H9 (cell line): Measurements from ENCODE around the gene KIR3DL2. TPM values are rescaled to one million over a fixed set of nuclear protein-coding genes. Genes with fewer than 3 reads are reported as not detected.
"Not testable (repeated sequence)": the region's sequence is repeated elsewhere in the genome, so short reads cannot be mapped to it uniquely, and the experiment has no call there.

ENCODE experiments used
- DNase-seq: peaks from one replicate; pipeline ENCODE4 v3.0.0-alpha.2; 2017
- H2AFZ ChIP-seq: one replicate; pipeline ENCODE4 v1.6.1; 2013; ENCODE audit warnings: mild to moderate bottlenecking, low read length, control low read depth, moderate library complexity
- H2AK5ac ChIP-seq: 2 replicates; pipeline ENCODE4 v1.6.1; 2013; ENCODE audit warnings: low read length, control low read depth, mixed read lengths; ENCODE audit not compliant: insufficient read length
- H2BK120ac ChIP-seq: one replicate; pipeline ENCODE4 v1.6.1; 2013; ENCODE audit warnings: low read depth, mild to moderate bottlenecking, low read length, control low read depth, inconsistent platforms; ENCODE audit not compliant: poor library complexity, severe bottlenecking
- H2BK12ac ChIP-seq: 2 replicates; pipeline ENCODE4 v1.6.1; 2013; ENCODE audit warnings: low read length, control low read depth, mixed read lengths, low read depth; ENCODE audit not compliant: insufficient read length
- H2BK15ac ChIP-seq: 2 replicates; pipeline ENCODE4 v1.6.1; 2013; ENCODE audit warnings: low read depth, low read length, control low read depth
- H2BK20ac ChIP-seq: one replicate; pipeline ENCODE4 v1.6.1; 2013; ENCODE audit warnings: low read depth, mild to moderate bottlenecking, low read length, control low read depth, inconsistent platforms; ENCODE audit not compliant: poor library complexity, severe bottlenecking
- H2BK5ac ChIP-seq: 2 replicates; pipeline ENCODE4 v1.6.1; 2013; ENCODE audit warnings: low read length, control low read depth, mixed read lengths; ENCODE audit not compliant: insufficient read length
- H3K14ac ChIP-seq: 2 replicates; pipeline ENCODE4 v1.6.1; 2013; ENCODE audit warnings: low read length, control low read depth; ENCODE audit not compliant: insufficient read depth
- H3K18ac ChIP-seq: 2 replicates; pipeline ENCODE4 v1.6.1; 2013; ENCODE audit warnings: low read depth, mild to moderate bottlenecking, mixed read lengths, low read length, control low read depth; ENCODE audit not compliant: insufficient read length
- H3K23ac ChIP-seq: 2 replicates; pipeline ENCODE4 v1.6.1; 2013; ENCODE audit warnings: low read length, control low read depth, mixed read lengths, low read depth; ENCODE audit not compliant: insufficient read length
- H3K23me2 ChIP-seq: 2 replicates; pipeline ENCODE4 v1.6.1; 2013; ENCODE audit warnings: low read depth, mild to moderate bottlenecking, mixed read lengths, low read length, control low read depth; ENCODE audit not compliant: insufficient read length, poor library complexity, severe bottlenecking
- H3K27ac ChIP-seq: 2 replicates; pipeline ENCODE4 v1.5.1; 2013; ENCODE audit warnings: low read length, control low read depth, mixed read lengths, low read depth; ENCODE audit not compliant: insufficient read length
- H3K27me3 ChIP-seq: 2 replicates; pipeline ENCODE4 v1.6.1; 2013; ENCODE audit warnings: low read length, control low read depth, inconsistent platforms; ENCODE audit not compliant: insufficient read depth
- H3K4ac ChIP-seq: 2 replicates; pipeline ENCODE4 v1.6.1; 2013; ENCODE audit warnings: low read depth, mild to moderate bottlenecking, control low read depth, inconsistent platforms, low read length, moderate library complexity
- H3K4me1 ChIP-seq: 2 replicates; pipeline ENCODE4 v1.6.1; 2013; ENCODE audit warnings: low read length, control low read depth, inconsistent platforms; ENCODE audit not compliant: insufficient read depth
- H3K4me2 ChIP-seq: 2 replicates; pipeline ENCODE4 v1.6.1; 2013; ENCODE audit warnings: low read length, control low read depth, mixed read lengths; ENCODE audit not compliant: insufficient read length, insufficient read depth
- H3K56ac ChIP-seq: 2 replicates; pipeline ENCODE4 v1.6.1; 2013; ENCODE audit warnings: low read depth, mild to moderate bottlenecking, mixed read lengths, low read length, control low read depth; ENCODE audit not compliant: insufficient read length
- H3K79me1 ChIP-seq: 2 replicates; pipeline ENCODE4 v1.6.1; 2013; ENCODE audit warnings: low read depth, mild to moderate bottlenecking, moderate library complexity, low read length, control low read depth, inconsistent platforms; ENCODE audit not compliant: insufficient read depth, poor library complexity, severe bottlenecking
- H3K79me2 ChIP-seq: 2 replicates; pipeline ENCODE4 v1.6.1; 2013; ENCODE audit warnings: low read length, control low read depth, inconsistent platforms; ENCODE audit not compliant: insufficient read depth
- H3K9ac ChIP-seq: 2 replicates; pipeline ENCODE4 v1.6.1; 2013; ENCODE audit warnings: low read length, control low read depth, mixed read lengths; ENCODE audit not compliant: insufficient read length; ENCODE audit errors: extremely low read depth
- H3K9me3 ChIP-seq: one replicate; pipeline ENCODE4 v1.6.1; 2013; ENCODE audit warnings: low read depth, low read length, inconsistent platforms; ENCODE audit not compliant: control insufficient read depth
- H3T11ph ChIP-seq: one replicate; pipeline ENCODE4 v1.6.1; 2013; ENCODE audit warnings: mild to moderate bottlenecking, low read length, control low read depth, inconsistent platforms
- H4K20me1 ChIP-seq: one replicate; pipeline ENCODE4 v1.6.1; 2013; ENCODE audit not compliant: control insufficient read depth, insufficient read length, insufficient read depth
- H4K5ac ChIP-seq: 2 replicates; pipeline ENCODE4 v1.6.1; 2013; ENCODE audit warnings: low read depth, mild to moderate bottlenecking, mixed read lengths, low read length, control low read depth; ENCODE audit not compliant: insufficient read length
- H4K8ac ChIP-seq: replicated peaks from 2 replicates; pipeline ENCODE4 v1.6.1; 2013; ENCODE audit warnings: low read length, control low read depth, mixed read lengths, low read depth; ENCODE audit not compliant: insufficient read length
- H4K91ac ChIP-seq: 2 replicates; pipeline ENCODE4 v1.6.1; 2013; ENCODE audit warnings: low read depth, mild to moderate bottlenecking, moderate library complexity, mixed read lengths, low read length, control low read depth; ENCODE audit not compliant: insufficient read length
- H3K27ac Mint-ChIP-seq, 3 experiments: 2 replicates in 2 of 3; 3 replicates in 1 of 3; pipeline ENCODE4 v1.8.0; 2020 to 2021; ENCODE audit warnings: mixed read lengths in 3 of 3, mild to moderate bottlenecking in 1 of 3, moderate library complexity in 1 of 3
- H3K27me3 Mint-ChIP-seq: 2 replicates; pipeline ENCODE4 v1.8.0; 2021; ENCODE audit warnings: low read depth, mild to moderate bottlenecking, moderate library complexity, mixed read lengths
- H3K36me3 Mint-ChIP-seq, 3 experiments: 2 replicates in 2 of 3; 3 replicates in 1 of 3; pipeline ENCODE4 v1.8.0; 2020 to 2021; ENCODE audit warnings: low read depth in 3 of 3, mixed read lengths in 3 of 3; ENCODE audit not compliant: insufficient read depth in 1 of 3
- H3K4me1 Mint-ChIP-seq, 2 experiments: 2 replicates each; pipeline ENCODE4 v1.8.0; 2020; ENCODE audit warnings: mixed read lengths in 2 of 2
- H3K4me3 Mint-ChIP-seq, 2 experiments: 2 replicates in 1 of 2; 3 replicates in 1 of 2; pipeline ENCODE4 v1.8.0; 2020 to 2021; ENCODE audit warnings: mild to moderate bottlenecking in 2 of 2, mixed read lengths in 2 of 2, moderate library complexity in 1 of 2
- H3K9me3 Mint-ChIP-seq, 2 experiments: 2 replicates in 1 of 2; 3 replicates in 1 of 2; pipeline ENCODE4 v1.8.0; 2020; ENCODE audit warnings: mild to moderate bottlenecking in 2 of 2, mixed read lengths in 2 of 2, moderate library complexity in 1 of 2
- CTCF ChIP-seq: fragments of 200-600 bp; sonication (generic); conservative IDR thresholded peaks from 3 replicates; pipeline ENCODE4 v1.8.0; 2021; ENCODE audit warnings: antibody characterized with exemption, mild to moderate bottlenecking
- WGBS: extraction: QIAGEN DNeasy Blood & Tissue Kit; methylation state at CpG from one replicate; pipeline ENCODE4 v1.1.7; 2013; ENCODE audit warnings: missing lambda C conversion rate, low lambda C conversion rate, mixed read lengths; ENCODE audit not compliant: insufficient read length; ENCODE audit errors: extremely low coverage; 5-methylcytosine and 5-hydroxymethylcytosine counted together
- total RNA-seq: library from RNA; stranded (reverse); gene quantifications from 2 replicates; pipeline ENCODE4 v1.2.1, GENCODE V29; 2021

KIR3DL2 gene
- total RNA-seq, 1 experiment from 2014 or later = not detected

GRCh38 chr19:54817670-54818536, 32.3 kb upstream of the KIR3DL2 start:
- no peak overlapping the region for H4K5ac ChIP-seq
- H3T11ph ChIP-seq = no peak overlapping the region
- H3K18ac ChIP-seq = no peak overlapping the region
- Mint-ChIP-seq H3K27ac (no peak overlapping the region), H3K4me1 (no peaks in the 10 kb centered on the region), H3K27me3 (peaks cover 7% of the 10 kb centered on the region), H3K4me3 (no peak overlapping the region), H3K9me3 (peaks cover 95 to 97% of the 10 kb centered on the region in 2 experiments), H3K36me3 (peaks cover 10 to 48% (median 34%) of the 10 kb centered on the region in 3 experiments; a peak in 6 of 7 replicates)
- H3K79me2 ChIP-seq = no peaks in the 10 kb centered on the region
- H2BK5ac ChIP-seq = no peak overlapping the region
- no peak overlapping the region for H3K4me2 ChIP-seq
- H4K8ac ChIP-seq = no peak overlapping the region
- no peak overlapping the region for H2BK15ac ChIP-seq
- no peaks in the 10 kb centered on the region for H3K79me1 ChIP-seq
- no CpG with 5 or more reads among the region's 15 CpGs for WGBS
- H2AK5ac ChIP-seq = no peak overlapping the region
- H2BK20ac ChIP-seq = no peak overlapping the region
- TF ChIP-seq CTCF = no peak
- no peak overlapping the region for H4K91ac ChIP-seq
- H3K14ac ChIP-seq = no peak overlapping the region
- H2BK120ac ChIP-seq = no peak overlapping the region
- H3K56ac ChIP-seq = no peak overlapping the region
- H4K20me1 ChIP-seq = no peaks in the 10 kb centered on the region
- no peak overlapping the region for H3K4ac ChIP-seq
- H3K27ac ChIP-seq = no peak overlapping the region
- no peak overlapping the region for H2AFZ ChIP-seq
- DNase-seq = no peak
- no peaks in the 10 kb centered on the region for H3K27me3 ChIP-seq
- no peaks in the 10 kb centered on the region for H3K4me1 ChIP-seq
- H3K9ac ChIP-seq = no peak overlapping the region
- no peak overlapping the region for H2BK12ac ChIP-seq
- H3K23ac ChIP-seq = no peak overlapping the region
- H3K23me2 ChIP-seq = no peaks in the 10 kb centered on the region
- peaks cover 79% of the 10 kb centered on the region for H3K9me3 ChIP-seq

- H3K36me3 Mint-ChIP-seq = peaks cover 0 to 38% (median 16%) of the 10 kb centered on the region in 3 experiments; a peak in 5 of 7 replicates
- WGBS = no CpG with 5 or more reads among the region's 4 CpGs
- not testable (repeated sequence) for H3K4me1 ChIP-seq, H3K18ac ChIP-seq, H2BK15ac ChIP-seq, H2AK5ac ChIP-seq, H3K79me1 ChIP-seq, H3T11ph ChIP-seq, H3K27me3 Mint-ChIP-seq, H3K56ac ChIP-seq, H4K91ac ChIP-seq, H2BK120ac ChIP-seq, H2BK12ac ChIP-seq, H3K9ac ChIP-seq, H3K14ac ChIP-seq, H3K4ac ChIP-seq, H3K4me3 Mint-ChIP-seq, H3K23me2 ChIP-seq, H4K20me1 ChIP-seq, H2BK5ac ChIP-seq, H3K79me2 ChIP-seq, H4K8ac ChIP-seq, H3K4me2 ChIP-seq, H3K23ac ChIP-seq, H2AFZ ChIP-seq, H3K4me1 Mint-ChIP-seq, DNase-seq, H3K27me3 ChIP-seq, H4K5ac ChIP-seq, H3K27ac Mint-ChIP-seq, H2BK20ac ChIP-seq, H3K27ac ChIP-seq
- peaks cover 80 to 84% of the 10 kb centered on the region in 2 experiments for H3K9me3 Mint-ChIP-seq
- peaks cover 32% of the 10 kb centered on the region for H3K9me3 ChIP-seq
Observed at GRCh38 chr19:54824416-54824815, 25.8 kb upstream of the KIR3DL2 start.
